ENCODE results near the gene EN1. TPM values are rescaled to one million over a fixed set of nuclear protein-coding genes. Genes with fewer than 3 reads are reported as not detected.

Gene EN1
- polyA plus RNA-seq, 5 donors: 0.18 TPM; not detected in 4

- no peak for DNase-seq
Measured at GRCh38 chr2:118822572-118822971, 24.9 kb downstream of the EN1 start.

- DNase-seq: no peak
Measured at GRCh38 chr2:118822015-118822414, 25.4 kb downstream of the EN1 start.

- no peak for DNase-seq
Measured at GRCh38 chr2:118817469-118817868, 30.0 kb downstream of the EN1 start.

GRCh38 chr2:118816669-118817068 lies 30.8 kb downstream of the EN1 start:
- no peak for DNase-seq

GRCh38 chr2:118815731-118816130 lies 31.7 kb downstream of the EN1 start:
- no peak for DNase-seq

GRCh38 chr2:118815314-118815713 lies 32.1 kb downstream of the EN1 start:
- DNase-seq: no peak

- no peak for DNase-seq
Measured at GRCh38 chr2:118814368-118814767, 33.1 kb downstream of the EN1 start.

GRCh38 chr2:118813601-118814339 lies 33.7 kb downstream of the EN1 start:
- no peak for DNase-seq

GRCh38 chr2:118813111-118813510 lies 34.3 kb downstream of the EN1 start:
- DNase-seq: no peak

- DNase-seq: no peak
Measured at GRCh38 chr2:118812552-118812951, 34.9 kb downstream of the EN1 start.

- DNase-seq: no peak
Measured at GRCh38 chr2:118811514-118812115, 35.8 kb downstream of the EN1 start.

- no peak for DNase-seq
Measured at GRCh38 chr2:118810766-118811165, 36.7 kb downstream of the EN1 start.

- no peak for DNase-seq
Measured at GRCh38 chr2:118808429-118808809, 39.0 kb downstream of the EN1 start.

- DNase-seq: no peak
Measured at GRCh38 chr2:118807668-118808428, 39.6 kb downstream of the EN1 start.

GRCh38 chr2:118806797-118807667 lies 40.4 kb downstream of the EN1 start:
- DNase-seq: no peak

GRCh38 chr2:118805064-118805690 lies 42.3 kb downstream of the EN1 start:
- DNase-seq: no peak

- DNase-seq: no peak
Measured at GRCh38 chr2:118803012-118803411, 44.4 kb downstream of the EN1 start.

GRCh38 chr2:118801151-118801550 lies 46.3 kb downstream of the EN1 start:
- no peak for DNase-seq

GRCh38 chr2:118800736-118801135 lies 46.7 kb downstream of the EN1 start:
- DNase-seq: no peak

- DNase-seq: no peak
Measured at GRCh38 chr2:118794546-118794945, 52.9 kb downstream of the EN1 start.

Measured in right lung (tissue), 5 donors.